RWPE1 (cell line): ENCODE data around the gene TMEM222.
A peak's percentile ranks its signal among the peaks of the same experiment; 100 is the strongest.

Source experiments
- CTCF ChIA-PET: fragments of 350-600 bp; sonication (Branson Sonifier 250); formaldehyde crosslinking; extraction: SDS; loops from one replicate; lab custom pipeline; 2021; lab: Yijun Ruan, JAX
- POLR2A ChIA-PET: fragments of 400-600 bp; formaldehyde crosslinking; extraction: SDS; loops from one replicate; lab custom pipeline; 2020; ENCODE audit warnings: antibody characterized with exemption; ENCODE audit not compliant: low non-redundant PET; lab: Yijun Ruan, JAX
- DNase-seq: peaks from one replicate; pipeline ENCODE4 v3.0.0; 2012; ENCODE audit warnings: low spot score
- H3K27ac ChIP-seq: fragments of 450-650 bp; 2 replicates; pipeline ENCODE4 v1.5.1; 2017
- TF ChIP-seq, protein P1 (sequence below): fragments of 450-650 bp; conservative IDR thresholded peaks from 2 replicates; pipeline ENCODE4 v1.5.1; 2017; ENCODE audit warnings: low read depth, mild to moderate bottlenecking

TMEM222 gene

DNA sequence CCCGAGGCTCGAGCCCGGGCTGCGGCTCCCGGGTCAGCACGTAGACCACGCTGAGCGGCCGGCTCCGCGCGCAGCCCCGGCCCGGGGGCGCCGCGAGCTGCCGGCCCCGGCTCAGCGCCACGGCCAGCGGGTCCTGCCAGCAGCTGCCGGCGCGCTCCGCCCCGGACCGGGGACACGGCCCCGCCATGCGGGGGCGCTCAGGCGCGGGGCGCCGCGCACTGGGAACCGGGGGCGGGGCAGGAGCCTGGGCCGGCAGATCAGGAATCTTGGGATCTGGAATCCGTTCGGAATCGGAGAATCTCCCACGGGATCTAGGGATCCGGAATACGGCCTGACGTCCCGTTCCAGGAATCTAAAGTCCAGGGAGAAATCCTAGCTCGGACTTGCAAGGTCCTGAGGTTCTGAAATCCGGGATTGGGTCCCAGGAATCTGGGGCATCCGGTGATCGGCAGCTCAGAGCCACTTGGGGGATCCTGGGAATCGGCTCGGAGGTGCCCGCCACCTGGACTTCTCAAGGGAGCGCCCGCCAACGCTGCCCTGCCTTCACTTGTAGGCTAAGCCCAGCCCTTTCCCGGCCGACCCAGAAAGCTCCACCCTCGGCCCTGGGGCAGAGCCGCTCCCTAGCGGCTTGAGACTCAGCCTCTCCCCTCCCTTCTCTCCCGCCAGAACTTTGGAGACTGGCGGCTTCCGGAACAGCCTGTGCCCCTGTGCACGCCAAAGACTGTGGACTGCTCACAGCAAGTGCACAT, 44.6 kb downstream of the TMEM222 start, which contains the start of gene MAP3K6:
MAP3K6 (minus strand) TSS at position 551 of the 749 bp plus-strand sequence; CDS start at position 187, 364 bp downstream.
- POLR2A ChIA-PET = interaction anchor here (0.6 to 1.1 kb wide), 5 partner anchors 9 to 392 kb away, joined by 3 to 8 read pairs (median 4); no protein-coding TSS in a partner anchor

DNA sequence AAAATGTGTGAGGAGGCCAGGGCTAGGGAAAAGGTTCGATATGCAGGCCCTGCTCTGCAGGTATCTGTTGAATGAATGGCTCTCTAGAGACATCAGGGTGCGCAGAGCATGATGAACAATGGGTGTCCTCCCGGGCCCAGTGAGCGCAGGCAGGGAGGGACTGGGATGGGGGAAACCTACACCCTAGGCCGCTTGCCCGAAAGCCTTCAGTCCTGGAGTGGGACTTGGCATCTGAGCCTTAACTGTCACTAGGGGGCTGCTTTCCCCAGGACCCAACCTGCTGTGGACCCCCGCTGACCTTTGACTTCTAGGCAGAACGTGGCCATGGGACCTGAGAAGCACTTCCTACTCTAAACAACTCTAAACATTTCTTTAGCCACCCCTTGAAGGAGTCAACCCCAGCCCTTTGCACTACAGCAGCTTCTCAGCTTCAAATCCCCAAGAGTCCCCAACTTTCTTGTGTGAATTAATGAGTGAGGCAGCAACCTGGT, 45.2 kb downstream of the TMEM222 start:
- DNase-seq = no peak
- TF ChIP-seq, protein P1, sequence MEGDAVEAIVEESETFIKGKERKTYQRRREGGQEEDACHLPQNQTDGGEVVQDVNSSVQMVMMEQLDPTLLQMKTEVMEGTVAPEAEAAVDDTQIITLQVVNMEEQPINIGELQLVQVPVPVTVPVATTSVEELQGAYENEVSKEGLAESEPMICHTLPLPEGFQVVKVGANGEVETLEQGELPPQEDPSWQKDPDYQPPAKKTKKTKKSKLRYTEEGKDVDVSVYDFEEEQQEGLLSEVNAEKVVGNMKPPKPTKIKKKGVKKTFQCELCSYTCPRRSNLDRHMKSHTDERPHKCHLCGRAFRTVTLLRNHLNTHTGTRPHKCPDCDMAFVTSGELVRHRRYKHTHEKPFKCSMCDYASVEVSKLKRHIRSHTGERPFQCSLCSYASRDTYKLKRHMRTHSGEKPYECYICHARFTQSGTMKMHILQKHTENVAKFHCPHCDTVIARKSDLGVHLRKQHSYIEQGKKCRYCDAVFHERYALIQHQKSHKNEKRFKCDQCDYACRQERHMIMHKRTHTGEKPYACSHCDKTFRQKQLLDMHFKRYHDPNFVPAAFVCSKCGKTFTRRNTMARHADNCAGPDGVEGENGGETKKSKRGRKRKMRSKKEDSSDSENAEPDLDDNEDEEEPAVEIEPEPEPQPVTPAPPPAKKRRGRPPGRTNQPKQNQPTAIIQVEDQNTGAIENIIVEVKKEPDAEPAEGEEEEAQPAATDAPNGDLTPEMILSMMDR = no peak
- CTCF ChIA-PET = interaction anchor here (1.3 to 3.0 kb wide), 5 partner anchors 20 to 66 kb away, joined by 3 to 19 read pairs (median 5); no protein-coding TSS in a partner anchor
- POLR2A ChIA-PET = interaction anchor here (0.7 to 1.1 kb wide), 4 partner anchors 9 to 20 kb away, joined by 3 to 5 read pairs (median 4); no protein-coding TSS in a partner anchor
- peak overlapping the region; percentile 100 for H3K27ac ChIP-seq

More for the DNA sequence above, 44.6 kb downstream of the TMEM222 start, which contains the start of gene MAP3K6:
- peak within 1 kb of the TSS; percentile 100 for H3K27ac ChIP-seq
- CTCF ChIA-PET = interaction anchor here (0.8 to 3.0 kb wide), 9 partner anchors 9 to 66 kb away, joined by 3 to 19 read pairs (median 4); no protein-coding TSS in a partner anchor
- TF ChIP-seq, protein P1 = peak; percentile 75
- DNase-seq = peak; percentile 88

DNA sequence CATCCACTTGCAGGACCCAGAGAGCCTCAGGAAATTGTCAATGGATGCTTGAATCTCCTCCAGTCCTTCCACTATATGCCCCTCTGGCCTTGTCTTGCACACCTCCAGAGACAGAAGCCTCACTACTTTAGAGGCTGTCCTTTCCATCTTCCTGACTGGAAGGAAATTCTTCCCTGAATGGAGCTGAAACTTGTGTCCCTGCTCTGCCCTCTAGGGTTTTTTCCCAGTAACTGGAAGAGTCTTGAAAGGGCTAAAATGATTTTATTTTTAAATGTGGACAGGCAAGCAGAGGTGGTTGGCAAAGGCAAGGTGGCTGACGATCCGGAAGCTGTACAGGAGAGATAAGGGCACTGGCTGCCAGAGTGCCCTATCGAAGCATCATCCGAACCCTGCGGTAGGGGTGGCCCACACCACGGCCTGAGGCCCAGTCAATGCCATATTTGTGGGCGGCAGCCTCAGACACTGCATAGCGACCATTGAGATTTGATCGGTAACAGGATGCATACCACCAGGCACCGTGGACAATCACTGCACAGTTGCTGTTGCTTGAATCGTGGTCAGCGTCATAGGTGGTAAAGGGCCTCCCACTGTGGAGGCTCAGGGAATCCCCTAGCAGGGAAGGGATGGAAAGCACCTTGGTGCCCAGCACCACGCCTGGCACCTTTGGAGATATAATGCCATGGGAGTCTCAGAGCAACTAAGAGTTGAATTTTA, 47.1 kb downstream of the TMEM222 start:
- TF ChIP-seq, protein P1 = no peak; the same call in 1 of the 2 replicates
- CTCF ChIA-PET = interaction anchor here (0.5 to 1.2 kb wide), 6 partner anchors 12 to 323 kb away, joined by 3 to 6 read pairs (median 3); no protein-coding TSS in a partner anchor
- peak overlapping the region; percentile 100 for H3K27ac ChIP-seq
- no peak for DNase-seq
- POLR2A ChIA-PET = interaction anchor here (0.6 kb wide), 1 partner anchor 70 kb away, joined by 3 read pairs; no protein-coding TSS in a partner anchor

DNA sequence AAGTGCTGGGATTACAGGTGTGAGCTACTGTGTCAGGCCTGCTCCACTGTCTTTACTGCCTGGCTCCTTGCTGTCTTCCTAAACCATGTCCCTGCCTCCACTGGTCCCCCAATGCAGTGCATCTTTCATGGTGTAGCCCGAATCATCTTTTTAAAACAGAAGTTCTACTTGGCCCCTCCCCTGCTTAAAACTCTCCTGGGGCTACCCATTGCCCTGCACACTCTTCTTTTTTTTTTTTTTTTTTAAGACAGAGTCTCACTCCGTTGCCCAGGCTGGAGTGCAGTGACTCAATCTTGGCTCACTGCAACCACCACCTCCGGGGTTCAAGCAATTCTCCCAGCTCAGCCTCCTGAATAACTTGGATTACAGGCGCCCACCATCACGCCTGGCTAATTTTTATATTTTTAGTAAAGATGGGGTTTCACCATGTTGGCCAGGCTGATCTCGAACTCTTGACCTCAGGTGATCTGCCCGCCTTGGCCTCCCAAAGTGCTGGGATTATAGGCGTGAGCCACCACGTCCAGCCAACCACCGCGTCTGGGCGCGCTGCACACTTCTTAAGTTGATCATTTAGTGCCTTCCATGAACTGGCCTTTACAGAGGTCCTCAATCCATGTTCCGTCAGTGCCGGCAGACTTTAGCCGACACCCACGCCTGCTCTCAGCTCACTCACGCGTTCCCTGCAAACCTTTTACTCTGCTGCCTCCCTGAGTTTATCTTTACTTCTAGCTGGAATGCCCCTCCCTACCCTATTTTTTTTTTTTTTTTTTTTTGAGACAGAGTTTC, 50.3 kb downstream of the TMEM222 start:
- ChIA-PET POLR2A (no interaction called here), CTCF (interaction anchor here (0.6 kb wide), 2 partner anchors 23 to 234 kb away, joined by 4 to 5 read pairs; no protein-coding TSS in a partner anchor)
- DNase-seq = no peak
- TF ChIP-seq, protein P1 = no peak
- H3K27ac ChIP-seq = peak overlapping the region; percentile 33; the same call in 1 of the 2 replicates

DNA sequence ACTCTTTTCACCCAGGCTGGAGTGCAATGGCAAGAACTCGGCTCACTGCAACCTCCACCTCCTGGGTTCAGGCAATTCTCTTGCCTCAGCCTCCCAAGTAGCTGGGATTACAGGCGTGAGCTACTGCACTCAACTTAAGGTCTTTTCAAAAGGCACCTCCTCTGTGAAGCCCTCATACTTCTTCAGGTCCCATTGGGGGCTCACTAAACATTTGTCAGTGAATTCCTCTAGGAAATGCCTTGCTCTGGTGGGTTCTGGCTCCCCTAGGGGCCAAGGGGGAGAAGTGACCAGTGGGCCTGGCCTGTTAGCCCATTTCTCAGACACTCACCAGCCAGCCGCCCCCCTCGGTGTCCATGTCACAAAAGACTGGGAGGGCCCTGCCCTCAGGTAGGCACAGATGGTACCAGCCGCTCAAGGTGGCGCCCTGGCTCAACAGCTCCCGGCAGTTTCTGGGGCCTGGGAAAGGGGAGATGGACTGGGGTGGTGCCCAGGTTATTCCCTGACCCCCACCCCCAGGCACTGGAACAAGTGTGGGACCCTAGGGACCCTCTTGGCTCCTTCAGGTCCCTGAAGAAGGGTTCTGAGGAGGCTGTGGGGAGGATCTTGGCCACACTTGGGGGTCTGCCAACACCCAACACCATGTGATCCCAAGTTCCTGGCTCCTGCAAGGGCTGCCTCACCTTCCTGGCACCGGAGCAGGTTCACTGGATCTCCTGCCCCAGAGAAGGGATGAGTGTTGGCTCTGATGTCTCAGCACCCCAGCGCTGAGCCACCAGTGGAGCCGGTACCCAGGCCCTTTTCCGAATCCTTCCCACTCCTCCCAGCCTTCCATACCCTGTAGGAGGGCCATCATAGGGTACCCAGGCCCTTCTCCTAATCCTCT, 51.1 kb downstream of the TMEM222 start:
- DNase-seq = no peak
- H3K27ac ChIP-seq = no peak overlapping the region; the same call in 1 of the 2 replicates
- TF ChIP-seq, protein P1 = no peak
- CTCF ChIA-PET = interaction anchor here (0.6 kb wide), 2 partner anchors 22 to 234 kb away, joined by 4 to 5 read pairs; no protein-coding TSS in a partner anchor
- POLR2A ChIA-PET = no interaction called here
